Activated T-cell treated with anti-CD3 and anti-CD28 coated beads for 24 hours (primary cell): ENCODE measurements around the gene UNC5B.
"Not testable (repeated sequence)": the region's sequence is repeated elsewhere in the genome, so short reads cannot be mapped to it uniquely, and the experiment has no call there.

Experiments
- DNase-seq: peaks from one replicate; pipeline ENCODE4 v3.0.0-alpha.2; 2020; ENCODE audit warnings: low read depth

The UNC5B gene

DNA sequence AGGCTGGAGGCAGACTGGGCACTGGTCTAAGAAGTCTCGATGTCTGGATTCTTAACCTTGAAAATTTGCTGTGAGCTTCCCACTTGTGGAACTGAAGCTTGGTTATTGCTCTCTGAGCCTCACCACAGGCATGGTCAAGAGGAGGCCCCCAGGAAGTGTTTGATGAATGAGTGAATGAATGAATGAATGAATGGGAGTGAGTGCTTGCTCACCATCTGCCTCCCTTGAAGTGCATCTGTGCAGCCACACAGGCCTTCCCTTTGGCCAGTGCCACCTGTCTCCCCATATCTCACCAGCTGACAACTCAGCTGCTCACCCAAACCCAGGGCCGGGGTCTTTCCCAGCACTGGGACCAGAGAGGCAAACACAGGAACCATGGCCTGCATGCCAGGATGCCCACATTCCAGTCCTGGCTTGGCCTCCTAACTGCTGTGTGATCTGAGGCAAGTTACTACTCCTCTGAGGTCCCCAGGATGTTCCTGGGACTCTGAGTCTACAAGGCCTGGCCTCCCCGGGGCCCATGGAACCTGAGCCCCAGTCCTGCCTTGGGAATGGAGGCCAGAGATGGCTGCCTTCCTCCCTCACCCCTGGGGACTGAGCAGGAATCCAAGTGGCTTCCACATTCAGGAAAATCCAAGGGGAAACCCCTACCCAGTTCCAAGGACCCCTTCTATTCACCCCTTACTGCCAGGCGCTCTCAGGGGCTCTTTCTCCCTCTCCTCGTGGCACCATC lies 55.3 kb downstream of the UNC5B start:
- no peak for DNase-seq

DNA sequence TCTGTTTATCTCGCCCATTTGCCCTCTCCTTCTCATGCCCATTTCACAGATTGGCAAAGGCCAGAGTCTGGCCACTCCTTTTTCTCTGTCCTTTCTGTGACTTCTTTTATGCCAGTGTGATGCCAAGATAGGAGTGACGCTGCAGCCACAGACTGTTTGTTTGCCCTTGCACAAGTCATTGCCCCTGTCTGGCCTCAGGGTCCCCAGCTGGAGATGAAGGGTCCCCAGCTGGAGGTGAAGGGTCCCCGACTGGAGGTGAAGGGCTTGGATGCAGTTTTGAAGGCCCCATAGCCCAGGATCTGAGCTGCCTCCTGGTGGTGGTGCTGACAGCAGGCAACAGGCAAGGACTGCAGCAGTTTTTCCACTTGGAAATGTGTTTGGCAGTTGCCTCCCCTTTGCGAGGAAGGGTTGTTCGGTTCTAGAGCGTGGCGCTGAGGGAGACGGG lies 55.9 kb downstream of the UNC5B start:
- DNase-seq: no peak

DNA sequence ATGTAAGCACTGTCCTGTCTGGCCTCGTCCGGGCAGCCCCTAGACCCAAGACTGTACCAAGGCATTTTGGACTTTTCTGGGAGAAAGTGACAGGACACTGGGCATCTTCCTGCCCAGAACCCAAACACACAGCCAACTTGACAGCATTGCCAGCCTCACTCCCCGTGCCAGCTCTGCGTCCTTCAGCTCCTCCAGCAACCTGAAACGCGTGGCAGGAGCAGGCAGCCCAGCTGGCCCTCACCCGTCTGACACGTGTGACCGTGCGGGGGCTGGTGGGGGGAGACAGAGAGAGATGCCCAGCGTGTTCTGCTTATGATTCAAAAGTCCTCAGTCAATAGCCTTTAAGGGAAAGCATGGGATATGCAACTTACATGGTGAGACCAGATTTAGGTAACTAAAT lies 56.4 kb downstream of the UNC5B start:
- DNase-seq: no peak

DNA sequence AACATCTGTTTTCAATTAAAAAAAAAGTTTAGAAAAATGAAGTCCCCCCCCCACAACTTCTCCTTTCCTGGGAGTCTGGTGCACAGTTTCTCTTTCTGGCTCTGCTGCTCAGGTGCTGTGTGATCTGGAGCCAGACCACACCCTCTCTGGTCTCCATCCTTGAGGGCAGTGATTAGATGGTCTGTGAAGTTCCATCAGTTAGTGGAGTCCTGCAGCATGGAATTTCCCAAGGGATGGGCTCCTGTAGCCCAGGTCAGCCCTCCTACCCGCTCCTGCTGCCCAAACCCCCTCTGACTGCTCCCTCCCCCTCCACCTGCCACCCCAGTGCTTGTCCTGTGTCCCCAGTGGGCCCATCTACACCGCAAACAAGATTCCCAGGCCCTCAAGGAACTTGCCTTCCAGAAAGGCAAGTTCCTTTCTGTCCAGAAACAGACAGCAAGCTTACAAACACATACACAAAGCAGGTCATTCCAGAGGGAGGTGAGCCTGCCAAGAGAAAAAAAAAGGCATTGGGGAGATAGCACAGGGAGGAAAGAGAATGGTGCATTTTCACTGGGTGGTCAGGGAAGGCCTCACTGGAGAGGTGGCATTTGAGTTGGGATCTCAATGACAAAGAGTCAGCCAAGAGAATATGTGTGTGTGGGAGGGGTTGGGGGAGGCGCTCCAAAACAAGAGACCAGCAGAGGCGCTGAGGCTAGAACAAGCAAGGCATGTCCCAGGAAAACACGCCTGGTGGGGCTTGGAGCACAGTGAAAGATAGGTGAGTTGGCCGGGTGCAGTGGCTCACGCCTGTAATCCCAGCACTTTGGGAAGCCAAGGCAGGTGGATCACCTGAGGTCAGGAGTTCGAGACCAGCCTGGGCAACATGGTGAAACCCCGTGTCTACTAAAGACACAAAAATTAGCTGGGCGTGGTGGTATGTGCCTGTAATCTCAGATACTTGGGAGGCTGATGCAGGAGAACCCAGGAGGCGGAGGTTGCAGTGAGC lies 57.2 kb downstream of the UNC5B start:
- no peak for DNase-seq

DNA sequence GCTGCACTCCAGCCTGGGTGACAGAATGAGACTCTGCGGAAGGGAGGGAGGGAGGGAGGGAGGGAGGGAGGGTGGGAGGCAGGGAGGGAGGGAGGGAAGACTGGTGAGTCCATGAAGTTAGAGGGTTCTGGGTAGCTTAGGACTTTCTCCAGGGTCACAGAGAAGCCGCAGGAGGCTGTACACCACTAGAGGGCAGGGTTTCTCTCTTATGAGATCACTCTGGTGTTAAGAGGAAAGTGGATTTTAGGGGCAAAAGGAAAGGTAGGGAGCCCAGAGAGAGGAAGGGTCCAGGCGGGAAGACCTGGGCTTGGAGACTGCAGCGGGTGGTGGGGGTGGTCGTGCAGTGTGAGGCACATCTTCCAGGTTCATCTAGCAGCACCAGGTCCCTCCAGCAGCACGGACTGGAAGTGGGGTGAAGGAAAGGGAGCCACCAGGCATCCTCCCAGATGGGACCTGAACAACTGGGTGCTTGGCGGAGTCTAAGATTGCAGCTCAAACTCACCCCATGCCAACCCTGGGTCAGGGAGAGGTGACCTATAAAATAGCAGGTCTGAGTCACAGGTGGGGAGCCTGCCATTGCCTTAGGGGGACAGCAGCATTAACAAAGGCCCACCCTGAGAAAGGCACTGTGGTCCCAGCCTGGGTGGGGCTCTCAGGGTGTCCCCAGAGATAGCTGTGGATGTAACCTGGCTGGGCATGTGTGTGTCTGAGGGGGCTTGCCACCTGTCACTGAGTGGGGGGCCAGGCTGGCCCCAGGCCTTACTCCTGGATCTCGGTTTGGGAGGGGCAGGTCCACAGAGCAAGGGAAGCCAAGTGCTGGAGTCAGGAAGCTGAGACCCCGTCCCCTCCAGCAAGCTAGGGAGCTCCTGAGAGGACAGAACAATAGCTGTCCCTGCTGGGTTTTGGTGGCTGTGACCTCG lies 58.2 kb downstream of the UNC5B start:
- DNase-seq: peak; percentile 16

DNA sequence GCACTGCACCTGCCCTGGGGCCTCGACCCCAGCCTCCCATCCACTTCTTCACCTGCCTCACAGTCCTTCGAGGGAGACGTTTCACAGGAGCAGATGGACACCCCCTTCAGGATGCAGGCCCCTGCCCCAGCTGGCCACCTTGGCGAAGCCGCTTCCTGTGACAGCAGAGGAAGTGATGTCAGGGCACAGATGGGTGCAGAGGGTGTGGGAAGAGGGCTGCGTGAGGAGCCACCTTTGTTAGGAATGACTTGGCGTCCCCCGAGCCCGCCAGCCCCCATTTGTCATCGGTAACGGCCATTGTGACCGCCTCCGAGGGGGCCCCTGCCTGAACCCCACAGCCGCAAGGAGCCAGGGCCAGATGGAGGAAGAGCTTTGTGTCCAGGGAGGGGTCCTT lies 59.3 kb downstream of the UNC5B start:
- DNase-seq: no peak

DNA sequence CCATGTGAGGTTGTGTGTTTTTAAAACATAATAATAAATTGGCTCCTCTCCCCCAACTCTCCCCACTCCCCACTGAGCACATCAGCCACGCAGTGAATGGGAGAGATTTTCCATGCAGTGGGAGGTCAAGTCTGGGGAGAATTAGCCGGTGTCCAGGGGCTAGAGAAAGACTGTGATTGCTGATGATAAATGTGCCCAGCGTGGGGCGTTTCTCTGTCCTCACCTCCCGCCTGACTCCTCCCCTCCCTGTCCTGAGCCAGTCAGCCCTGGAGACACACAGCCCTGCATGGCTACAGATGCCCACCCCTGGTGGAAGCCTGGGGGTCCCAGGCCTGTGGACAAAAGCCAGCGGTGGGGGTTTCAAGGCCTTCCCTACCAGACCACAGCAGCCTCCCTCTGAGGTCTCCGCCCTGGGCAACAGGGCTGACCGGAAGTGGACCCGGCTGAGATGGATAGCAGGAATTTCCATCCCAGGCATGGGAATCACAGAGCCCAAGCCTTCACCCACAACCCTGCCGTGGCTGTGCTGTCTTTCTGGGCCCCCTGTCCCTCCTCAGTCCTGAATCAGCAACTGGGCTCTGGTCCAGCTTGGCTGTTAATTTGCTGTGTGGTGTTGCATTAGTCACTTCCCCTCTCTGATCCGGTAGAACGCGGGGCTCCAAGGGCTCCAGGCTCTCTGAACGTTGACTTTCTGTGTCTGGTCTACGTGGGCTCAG lies 59.8 kb downstream of the UNC5B start:
- DNase-seq: no peak

DNA sequence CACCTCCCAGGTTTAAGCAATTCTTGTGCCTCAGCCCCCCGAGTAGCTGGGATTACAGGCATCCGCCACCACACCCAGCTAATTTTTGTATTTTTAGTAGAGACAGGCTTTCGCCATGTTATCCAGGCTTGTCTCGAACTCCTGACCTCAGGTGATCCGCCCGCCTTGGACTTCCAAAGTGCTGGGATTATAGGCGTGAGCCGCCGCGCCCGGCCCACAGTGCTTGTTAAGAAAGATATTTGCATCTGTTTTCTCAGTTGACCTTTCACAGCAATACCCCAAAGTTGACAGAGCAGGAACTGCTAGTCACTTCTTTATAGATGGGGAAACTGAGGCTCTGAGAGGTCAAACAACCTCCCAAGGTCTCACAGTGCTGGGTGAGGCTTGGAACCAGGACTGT lies 60.6 kb downstream of the UNC5B start:
- DNase-seq: not testable (repeated sequence)

DNA sequence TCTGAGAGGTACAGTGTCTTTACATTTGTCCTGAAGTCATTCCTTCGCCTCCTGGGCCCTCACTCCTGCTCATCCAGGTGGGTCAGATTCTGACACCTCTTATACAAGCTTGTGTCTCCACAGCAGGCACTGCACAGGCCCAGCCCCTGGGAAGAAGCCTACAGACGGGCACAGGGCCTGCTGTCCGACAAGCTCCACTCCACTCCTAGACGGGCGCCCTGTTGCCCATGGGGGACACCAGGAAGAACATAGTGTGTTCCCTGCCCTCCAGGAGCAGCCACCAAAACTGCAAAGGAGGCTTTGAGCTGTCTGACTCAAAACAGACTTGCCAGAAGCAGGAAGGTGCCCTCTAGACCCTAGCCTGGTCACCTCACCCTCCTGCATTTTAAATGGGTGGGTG lies 61.1 kb downstream of the UNC5B start:
- no peak for DNase-seq

DNA sequence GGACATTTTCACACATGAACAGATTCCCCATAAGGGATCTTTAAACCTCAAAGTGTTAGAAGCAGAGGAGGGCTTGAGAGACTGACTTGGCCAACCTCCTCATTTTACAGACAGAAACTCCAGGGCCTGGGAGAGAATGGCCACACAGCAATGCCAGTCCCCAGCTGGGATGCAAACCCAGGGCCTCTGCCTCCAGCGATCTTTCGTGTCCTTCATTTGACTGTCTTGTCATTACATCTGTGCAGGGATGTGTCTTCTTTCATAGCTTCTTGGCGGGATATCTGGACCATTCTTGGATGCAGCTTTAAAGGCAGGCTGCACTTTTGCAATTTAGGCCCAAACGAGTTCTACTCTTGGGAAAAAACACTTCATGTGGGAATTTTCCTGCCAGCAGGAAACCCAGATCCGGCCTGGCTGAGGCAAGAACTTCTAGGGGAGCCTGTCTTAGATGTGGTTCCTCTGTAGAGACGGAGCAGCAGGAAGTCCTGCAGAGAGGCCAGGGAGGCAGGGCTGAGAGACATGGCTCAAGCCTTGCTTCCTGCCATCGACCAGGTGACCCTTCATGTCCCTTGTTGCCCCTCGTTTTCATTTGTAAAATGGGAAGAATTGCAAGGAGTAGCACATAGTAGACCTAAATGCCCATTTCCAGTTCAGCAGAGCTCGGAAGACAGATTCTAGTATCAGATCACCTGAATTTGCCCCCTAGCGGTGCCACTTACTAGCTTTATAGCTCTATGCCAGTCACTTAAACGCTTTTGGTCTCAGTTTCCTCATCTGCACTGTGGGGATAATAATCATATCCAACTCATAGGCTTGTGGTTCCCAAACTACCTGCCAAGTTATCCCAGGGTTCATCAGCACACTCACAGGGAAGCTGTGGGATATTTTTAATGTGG lies 62.8 kb downstream of the UNC5B start:
- no peak for DNase-seq

DNA sequence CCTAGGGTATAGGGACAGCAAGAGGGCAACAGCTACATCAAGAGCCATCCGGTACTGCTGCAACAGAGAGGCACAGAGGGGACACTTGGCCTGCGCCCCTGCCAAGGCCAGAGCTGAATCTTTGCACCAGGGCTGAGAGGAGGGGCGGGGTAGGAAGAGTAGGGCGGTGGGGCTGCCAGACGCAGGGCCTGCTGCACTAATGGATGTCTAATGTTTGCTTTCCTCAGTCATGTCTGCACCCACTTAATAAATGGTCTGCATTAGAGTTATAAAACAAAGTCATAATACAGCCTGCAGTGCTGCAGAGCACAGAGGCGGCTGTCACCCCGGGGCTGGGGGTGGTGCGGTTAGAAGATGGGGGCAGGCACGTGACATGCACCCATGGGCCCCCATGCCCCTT lies 64.5 kb downstream of the UNC5B start:
- DNase-seq: no peak

DNA sequence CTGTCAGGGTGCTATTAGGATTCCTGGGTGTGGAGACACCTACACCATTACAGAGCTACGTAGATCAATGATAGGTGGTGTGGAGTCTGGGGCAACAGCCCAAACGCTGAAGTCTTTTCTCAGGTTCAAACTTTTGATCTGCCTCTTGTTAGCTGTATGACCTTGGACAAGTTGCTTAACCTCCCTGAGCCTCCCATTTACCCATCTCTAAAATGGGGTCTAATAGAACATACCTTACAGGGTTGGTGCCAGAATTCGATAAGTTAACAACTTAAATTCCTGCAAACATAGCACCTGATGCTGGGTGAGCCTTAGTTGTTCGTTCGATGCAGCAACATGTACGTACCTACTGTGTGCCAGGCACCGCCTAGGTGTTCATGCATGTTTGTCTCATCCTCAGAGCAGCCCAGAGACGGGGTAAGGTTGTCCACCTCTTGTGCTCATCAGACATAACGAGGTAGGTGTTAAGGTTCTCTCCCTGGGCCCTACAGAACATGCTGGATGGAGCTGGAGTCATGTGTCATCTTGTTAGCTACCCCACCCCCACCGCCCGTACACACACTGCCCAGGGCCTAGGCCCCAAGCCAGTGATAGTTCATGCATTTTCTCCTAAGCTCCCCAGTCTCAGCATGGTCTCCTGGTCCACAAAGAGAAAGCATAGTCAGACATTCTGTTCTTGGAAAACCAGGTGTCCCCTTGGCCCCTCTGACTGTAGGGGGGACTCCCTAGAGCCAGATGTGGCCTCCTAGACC lies 65.7 kb downstream of the UNC5B start:
- no peak for DNase-seq

DNA sequence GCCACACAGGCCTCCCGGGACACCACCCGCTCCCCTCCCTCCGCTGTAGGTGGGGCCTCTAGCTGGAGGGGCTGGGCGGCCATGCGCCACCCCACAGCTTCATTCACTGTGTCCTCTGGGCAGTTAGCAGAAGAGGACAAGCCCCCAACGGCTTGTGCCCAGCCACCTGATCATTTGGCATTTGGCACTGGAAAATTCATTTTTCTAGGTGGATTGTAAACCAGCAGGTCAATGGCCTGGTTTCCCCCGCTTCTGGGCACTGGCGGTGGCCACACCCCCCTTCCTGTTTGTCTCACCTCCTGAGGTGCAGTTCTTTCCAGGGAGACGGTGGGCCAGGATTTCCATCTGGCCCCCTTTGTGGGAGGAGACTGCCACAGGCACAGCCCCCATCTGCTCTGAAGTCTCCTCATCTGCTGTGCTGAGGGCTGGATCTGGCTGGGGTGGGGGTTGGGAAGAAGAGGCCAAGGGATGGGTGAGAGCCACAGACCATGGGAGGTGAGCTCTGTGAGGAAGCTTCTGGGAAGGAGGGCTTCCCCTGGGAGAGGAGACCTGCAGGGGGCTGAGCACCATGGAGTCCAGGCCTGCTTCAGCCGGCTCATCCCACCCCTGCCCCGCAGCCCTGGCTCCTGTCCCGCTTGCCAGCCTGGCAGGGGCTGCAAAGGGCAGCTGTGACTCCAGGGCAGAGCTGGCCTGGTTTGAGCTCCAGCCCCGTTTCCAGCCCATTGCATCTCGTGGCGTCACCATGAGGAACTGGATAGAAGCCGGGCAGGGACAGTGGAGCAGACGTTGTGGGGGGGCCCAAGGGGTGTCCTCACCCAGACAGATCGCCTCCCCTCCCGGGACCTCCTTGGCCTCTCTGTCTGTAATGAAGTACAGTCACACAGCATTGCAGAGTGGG lies 66.6 kb downstream of the UNC5B start:
- no peak for DNase-seq

DNA sequence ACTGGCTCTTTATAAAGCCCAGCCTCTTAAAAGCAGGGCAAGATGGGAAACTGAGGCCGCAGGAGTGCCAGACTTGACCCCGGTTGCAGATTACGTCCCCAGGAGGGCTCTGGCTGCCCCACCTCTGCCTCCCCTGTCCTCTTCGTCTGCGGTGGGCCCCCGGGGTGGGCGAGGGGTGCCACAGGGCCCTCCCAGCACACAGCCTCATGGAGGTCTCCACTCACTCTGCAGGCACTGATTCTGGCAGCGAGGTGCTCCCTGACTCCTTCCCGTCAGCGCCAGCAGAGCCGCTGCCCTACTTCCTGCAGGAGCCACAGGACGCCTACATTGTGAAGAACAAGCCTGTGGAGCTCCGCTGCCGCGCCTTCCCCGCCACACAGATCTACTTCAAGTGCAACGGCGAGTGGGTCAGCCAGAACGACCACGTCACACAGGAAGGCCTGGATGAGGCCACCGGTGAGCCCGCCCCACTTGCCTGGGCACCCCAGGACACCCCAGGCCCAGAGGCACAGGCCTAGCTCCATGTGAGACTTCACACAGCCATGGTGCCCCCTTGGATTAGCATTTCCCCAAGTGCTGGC lies 67.3 kb downstream of the UNC5B start:
- no peak for DNase-seq

DNA sequence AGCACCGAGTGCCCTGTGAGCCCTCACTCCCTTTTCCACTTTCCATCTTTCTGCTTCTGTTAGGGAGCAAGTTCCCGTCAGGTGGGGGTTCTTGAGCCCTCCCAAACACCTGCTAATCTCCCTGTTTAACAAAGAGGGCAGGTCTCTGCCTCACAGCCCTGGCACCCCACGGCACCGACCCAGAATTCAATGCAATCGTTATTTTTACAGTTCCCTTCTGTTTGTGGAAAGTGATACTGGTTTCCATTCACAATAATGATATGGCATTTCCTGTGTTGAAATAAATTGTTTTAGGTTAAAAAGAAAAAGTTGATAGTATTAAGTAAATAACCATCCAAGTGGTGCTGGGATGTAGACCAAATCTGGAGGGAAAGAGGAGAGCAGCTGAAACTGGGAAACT lies 67.8 kb downstream of the UNC5B start:
- DNase-seq: no peak

DNA sequence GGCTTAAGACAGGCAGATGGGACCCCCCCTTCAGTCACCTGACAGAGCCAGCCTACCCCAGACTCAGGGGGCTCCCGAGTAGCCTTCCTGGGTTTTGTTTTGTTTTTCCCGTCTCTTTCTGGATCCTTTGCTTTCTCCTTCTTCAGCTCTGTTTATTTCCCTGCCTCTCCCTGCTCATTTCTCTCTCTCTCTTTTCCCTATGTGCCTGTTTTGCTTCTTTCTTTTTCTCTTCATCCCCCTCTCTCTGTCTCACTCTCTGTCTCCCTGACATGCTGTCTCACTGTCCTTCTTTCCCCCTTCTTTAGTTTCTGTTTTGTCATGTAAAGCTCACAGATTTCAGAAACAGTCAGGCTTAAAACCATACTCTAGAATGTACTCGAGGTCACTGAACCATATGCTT lies 68.5 kb downstream of the UNC5B start:
- no peak for DNase-seq

DNA sequence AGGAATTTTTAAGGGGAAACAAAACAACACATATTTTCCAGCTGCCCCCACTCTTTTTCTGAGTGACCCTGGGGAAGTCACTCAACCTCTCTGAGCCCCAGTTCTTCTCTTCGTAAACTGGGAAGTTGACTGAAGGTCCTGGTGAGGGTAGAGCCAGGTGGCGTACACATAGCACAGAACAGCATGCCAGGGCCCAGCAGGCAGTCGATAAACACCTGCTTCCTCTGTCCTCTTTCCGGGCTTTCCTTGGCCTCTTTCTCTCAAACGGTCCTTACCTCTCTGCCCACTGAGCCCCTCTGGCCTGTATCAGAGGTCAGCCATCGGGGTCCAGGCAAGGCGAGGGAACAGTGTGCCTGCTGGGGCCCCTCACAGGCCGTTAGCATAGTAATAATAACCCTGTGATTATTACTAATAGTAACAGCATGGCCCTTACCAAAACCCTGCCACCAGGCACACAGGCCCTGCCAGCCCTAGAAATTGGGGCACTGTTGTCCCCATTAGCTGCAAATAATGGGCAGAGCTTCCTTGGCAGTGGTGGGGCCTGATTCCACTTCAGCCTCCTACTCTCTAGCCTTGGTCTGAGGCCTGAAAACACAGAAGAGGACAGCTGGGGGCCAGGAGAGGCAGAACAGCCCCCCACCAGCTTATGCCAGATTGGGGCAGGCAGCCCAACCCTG lies 69.4 kb downstream of the UNC5B start:
- no peak for DNase-seq

DNA sequence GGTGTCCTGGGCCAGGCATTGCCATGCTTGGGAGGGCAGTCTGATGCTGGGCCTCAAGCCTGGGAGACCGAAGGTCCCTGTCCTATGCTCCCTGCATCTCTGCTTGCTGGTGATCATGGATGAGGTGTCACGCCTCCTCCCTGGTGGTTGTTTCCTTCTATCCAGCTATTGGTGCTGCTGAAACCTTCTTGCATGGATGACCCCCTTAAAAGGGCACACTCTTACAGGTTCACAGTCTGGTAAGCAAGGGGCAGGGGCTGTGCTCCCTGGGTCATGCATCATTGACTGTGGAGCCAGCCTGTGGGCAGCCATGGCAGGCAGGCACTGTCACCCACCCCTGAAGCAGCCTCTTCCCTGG lies 69.9 kb downstream of the UNC5B start:
- DNase-seq: no peak
